ENCODE data around the gene CCDC198. TPM values are rescaled to one million over a fixed set of nuclear protein-coding genes. Genes with fewer than 3 reads are reported as not detected.

CCDC198 gene
- total and polyA plus RNA-seq, 4 donors: 11.2 to 47.7 (median 18.6) TPM

DNA sequence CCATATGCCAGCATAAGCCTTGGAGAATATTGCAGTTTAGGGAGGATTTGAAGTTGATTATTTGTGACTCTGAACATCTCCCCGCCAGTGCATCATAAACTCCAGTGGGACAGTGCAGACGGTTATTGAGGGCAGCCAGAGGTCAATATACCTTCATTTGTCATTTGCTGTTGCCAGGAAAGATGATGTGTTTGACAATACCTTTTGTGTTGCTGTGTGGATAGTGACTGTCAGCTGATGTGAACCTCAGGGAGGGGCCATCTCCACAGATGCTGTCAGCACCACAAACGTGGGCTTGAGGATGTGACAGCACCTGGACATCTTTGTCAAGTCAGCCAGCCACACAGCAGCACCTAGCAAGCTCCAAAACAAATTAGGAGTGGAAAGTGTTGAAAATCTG lies 11.5 kb downstream of the CCDC198 start:
- TF ChIP-seq MAX (IDR thresholded peaks at IDR 0.05) (no peak), FOXA2 (IDR thresholded peaks at IDR 0.05) (no peak), SP1 (IDR thresholded peaks at IDR 0.05) (no peak), HNF4A (conservative IDR thresholded peaks at IDR 0.05) (no peak), FOXA1 (IDR thresholded peaks at IDR 0.05) (no peak), RAD21 (IDR thresholded peaks at IDR 0.05) (no peak), JUND (IDR thresholded peaks at IDR 0.05) (no peak), HNF4G (IDR thresholded peaks at IDR 0.05) (no peak), TAF1 (conservative IDR thresholded peaks at IDR 0.05) (no peak), EGR1 (IDR thresholded peaks at IDR 0.05; ENCODE audit: low read depth in 2 of 2) (no peak), NR2F2 (IDR thresholded peaks at IDR 0.05) (no peak), RXRA (IDR thresholded peaks at IDR 0.05) (no peak), YY1 (IDR thresholded peaks at IDR 0.05) (no peak), GABPA (IDR thresholded peaks at IDR 0.05 in 1 of 2, conservative IDR thresholded peaks at IDR 0.05 in 1 of 2) (no peak), ZBTB33 (IDR thresholded peaks at IDR 0.05) (no peak)
- TF ChIP-seq, protein P1, sequence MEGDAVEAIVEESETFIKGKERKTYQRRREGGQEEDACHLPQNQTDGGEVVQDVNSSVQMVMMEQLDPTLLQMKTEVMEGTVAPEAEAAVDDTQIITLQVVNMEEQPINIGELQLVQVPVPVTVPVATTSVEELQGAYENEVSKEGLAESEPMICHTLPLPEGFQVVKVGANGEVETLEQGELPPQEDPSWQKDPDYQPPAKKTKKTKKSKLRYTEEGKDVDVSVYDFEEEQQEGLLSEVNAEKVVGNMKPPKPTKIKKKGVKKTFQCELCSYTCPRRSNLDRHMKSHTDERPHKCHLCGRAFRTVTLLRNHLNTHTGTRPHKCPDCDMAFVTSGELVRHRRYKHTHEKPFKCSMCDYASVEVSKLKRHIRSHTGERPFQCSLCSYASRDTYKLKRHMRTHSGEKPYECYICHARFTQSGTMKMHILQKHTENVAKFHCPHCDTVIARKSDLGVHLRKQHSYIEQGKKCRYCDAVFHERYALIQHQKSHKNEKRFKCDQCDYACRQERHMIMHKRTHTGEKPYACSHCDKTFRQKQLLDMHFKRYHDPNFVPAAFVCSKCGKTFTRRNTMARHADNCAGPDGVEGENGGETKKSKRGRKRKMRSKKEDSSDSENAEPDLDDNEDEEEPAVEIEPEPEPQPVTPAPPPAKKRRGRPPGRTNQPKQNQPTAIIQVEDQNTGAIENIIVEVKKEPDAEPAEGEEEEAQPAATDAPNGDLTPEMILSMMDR (IDR thresholded peaks at IDR 0.05; ENCODE audit: low read depth, low read length, missing input control): no peak
- TF ChIP-seq, protein P2, sequence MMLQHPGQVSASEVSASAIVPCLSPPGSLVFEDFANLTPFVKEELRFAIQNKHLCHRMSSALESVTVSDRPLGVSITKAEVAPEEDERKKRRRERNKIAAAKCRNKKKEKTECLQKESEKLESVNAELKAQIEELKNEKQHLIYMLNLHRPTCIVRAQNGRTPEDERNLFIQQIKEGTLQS (IDR thresholded peaks at IDR 0.05): no peak
- TF ChIP-seq, protein P3, sequence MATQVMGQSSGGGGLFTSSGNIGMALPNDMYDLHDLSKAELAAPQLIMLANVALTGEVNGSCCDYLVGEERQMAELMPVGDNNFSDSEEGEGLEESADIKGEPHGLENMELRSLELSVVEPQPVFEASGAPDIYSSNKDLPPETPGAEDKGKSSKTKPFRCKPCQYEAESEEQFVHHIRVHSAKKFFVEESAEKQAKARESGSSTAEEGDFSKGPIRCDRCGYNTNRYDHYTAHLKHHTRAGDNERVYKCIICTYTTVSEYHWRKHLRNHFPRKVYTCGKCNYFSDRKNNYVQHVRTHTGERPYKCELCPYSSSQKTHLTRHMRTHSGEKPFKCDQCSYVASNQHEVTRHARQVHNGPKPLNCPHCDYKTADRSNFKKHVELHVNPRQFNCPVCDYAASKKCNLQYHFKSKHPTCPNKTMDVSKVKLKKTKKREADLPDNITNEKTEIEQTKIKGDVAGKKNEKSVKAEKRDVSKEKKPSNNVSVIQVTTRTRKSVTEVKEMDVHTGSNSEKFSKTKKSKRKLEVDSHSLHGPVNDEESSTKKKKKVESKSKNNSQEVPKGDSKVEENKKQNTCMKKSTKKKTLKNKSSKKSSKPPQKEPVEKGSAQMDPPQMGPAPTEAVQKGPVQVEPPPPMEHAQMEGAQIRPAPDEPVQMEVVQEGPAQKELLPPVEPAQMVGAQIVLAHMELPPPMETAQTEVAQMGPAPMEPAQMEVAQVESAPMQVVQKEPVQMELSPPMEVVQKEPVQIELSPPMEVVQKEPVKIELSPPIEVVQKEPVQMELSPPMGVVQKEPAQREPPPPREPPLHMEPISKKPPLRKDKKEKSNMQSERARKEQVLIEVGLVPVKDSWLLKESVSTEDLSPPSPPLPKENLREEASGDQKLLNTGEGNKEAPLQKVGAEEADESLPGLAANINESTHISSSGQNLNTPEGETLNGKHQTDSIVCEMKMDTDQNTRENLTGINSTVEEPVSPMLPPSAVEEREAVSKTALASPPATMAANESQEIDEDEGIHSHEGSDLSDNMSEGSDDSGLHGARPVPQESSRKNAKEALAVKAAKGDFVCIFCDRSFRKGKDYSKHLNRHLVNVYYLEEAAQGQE (IDR thresholded peaks at IDR 0.05): no peak
- WGBS: 66% methylated on average over 3 of the region's 3 CpGs
- H3K9ac ChIP-seq (ENCODE audit: low read depth in 1 of 2, low read length in 2 of 2): no peak overlapping the region
- H3K9me3 ChIP-seq (ENCODE audit: control insufficient read depth in 4 of 4, low read length in 3 of 4): no peaks in the 10 kb centered on the region
- no peak overlapping the region for H3K4me3 ChIP-seq (ENCODE audit: low read depth in 1 of 3, low read length in 3 of 3)
- peaks cover 0 to 4% (median 2%) of the 10 kb centered on the region in 4 donors for H3K4me1 ChIP-seq (ENCODE audit: control insufficient read depth in 4 of 4, insufficient read depth in 4 of 4, low read length in 3 of 4)
- DNase-seq (ENCODE audit: low spot score): no peak
- H3K27me3 ChIP-seq (ENCODE audit: control insufficient read depth in 4 of 4, insufficient read depth in 4 of 4, low read length in 3 of 4): no peaks in the 10 kb centered on the region
- peaks cover 2 to 31% (median 20%) of the 10 kb centered on the region in 4 donors for H3K36me3 ChIP-seq (ENCODE audit: control insufficient read depth in 4 of 4, insufficient read depth in 3 of 4, low read depth in 1 of 4, low read length in 3 of 4)
- H3K27ac ChIP-seq (ENCODE audit: low read depth in 1 of 2, low read length in 2 of 2): no peak overlapping the region

Data from liver (tissue), 9 donors.